ENCODE data around the gene MYADML2.

DNA sequence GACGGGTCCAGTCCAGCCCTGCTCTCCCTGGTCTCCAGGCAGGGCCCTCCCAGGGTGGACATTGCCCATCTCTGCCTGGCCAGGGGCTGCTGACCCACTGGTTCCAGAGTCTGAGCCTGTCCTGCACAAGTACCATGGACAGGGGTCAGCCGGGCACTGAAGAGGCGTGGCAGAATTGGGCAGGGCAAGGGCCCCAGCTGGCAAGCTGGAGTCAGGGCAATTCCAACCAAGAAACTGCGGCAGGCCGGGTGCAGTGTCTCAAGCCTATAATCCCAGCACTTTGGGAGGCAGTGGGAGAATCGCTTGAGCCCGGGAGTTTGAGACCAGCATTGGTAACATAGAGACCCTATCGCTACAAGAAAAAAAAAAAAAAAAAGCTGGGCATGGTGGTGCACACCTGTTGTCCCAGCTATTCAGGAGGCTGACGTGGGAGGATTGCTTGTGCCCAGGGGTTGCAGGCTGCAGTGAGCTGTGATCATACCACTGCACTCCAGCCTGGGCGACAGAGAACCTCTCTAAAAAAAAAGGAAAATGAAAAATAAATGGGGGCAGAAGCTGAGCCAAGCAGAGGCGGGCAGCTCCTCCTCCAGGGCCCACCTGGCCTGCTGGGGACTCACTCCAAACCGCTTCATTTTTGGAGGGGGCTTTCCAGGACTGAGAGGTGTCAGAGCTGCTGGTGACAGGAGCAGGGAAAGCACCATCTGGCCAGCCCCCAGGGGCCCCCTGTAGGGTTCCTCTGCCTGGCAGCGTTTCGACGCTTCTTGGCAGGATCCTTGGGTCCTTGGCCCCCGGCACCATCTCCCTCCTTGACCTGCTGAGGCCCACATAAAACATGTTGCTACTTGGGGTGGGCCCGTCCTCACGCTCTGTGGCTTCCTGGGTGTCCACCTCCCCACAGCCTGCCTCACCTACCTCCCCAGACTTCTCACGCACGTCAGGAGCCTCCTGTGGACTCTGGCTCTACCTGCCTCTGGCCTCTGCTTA is 16.6 kb downstream of the MYADML2 start:
- TF ChIP-seq ZNF274 (IDR thresholded peaks at IDR 0.05; ENCODE audit: low read depth, low read length) (no peak), YY1 (IDR thresholded peaks at IDR 0.05; ENCODE audit: insufficient read depth, insufficient read length) (no peak)
